C4-2B (cell line): Measurements from ENCODE around the gene CSDE1.

ENCODE experiments used
- CTCF ChIP-seq: fragments of 450-650 bp; conservative IDR thresholded peaks from 2 replicates; pipeline ENCODE4 v1.5.1; 2017; ENCODE audit warnings: mild to moderate bottlenecking
- ZFX ChIP-seq: fragments of 450-650 bp; IDR thresholded peaks from 2 replicates; pipeline ENCODE4 v1.6.1; 2017

GRCh38 chr1:114780344-114781226 is 22.8 kb upstream of the CSDE1 start, which contains the start of gene SIKE1:
- TF ChIP-seq CTCF = no peak; the same call in 1 of the 2 replicates
- no peak for TF ChIP-seq ZFX
